K562 (cell line): ENCODE measurements around the gene ISG20. TPM values are rescaled to one million over a fixed set of nuclear protein-coding genes. Genes with fewer than 3 reads are reported as not detected.

Source experiments
- ATAC-seq: fragments of 200-7000 bp; cut with Tn5 transposase; 3 replicates; pipeline ENCODE4 v1.9.1; 2020; ENCODE audit warnings: moderate library complexity
- BruUV-seq: library from RNA; stranded (reverse); fragments of 400-500 nt; replicated peaks from 2 replicates; lab custom pipeline; 2021; lab: Mats Ljungman, UMichigan
- CTCF ChIA-PET: fragments of 300-600 bp; formaldehyde crosslinking; extraction: SDS; loops from one replicate; lab custom pipeline; 2021; ENCODE audit warnings: low intra/inter-chr PET ratio; lab: Yijun Ruan, JAX
- POLR2A ChIA-PET: fragments of 300-600, 350-650 bp; sonication (Branson Sonifier 250); formaldehyde crosslinking; extraction: SDS; loops from one replicate; lab custom pipeline; 2021; ENCODE audit warnings: antibody characterized with exemption, inconsistent platforms; lab: Yijun Ruan, JAX
- DNase-seq, 4 experiments: peaks; one replicate each; pipeline versions ENCODE4 v3.0.0 to v3.0.0-alpha.2; 2011 to 2018; ENCODE audit warnings: low spot score in 3 of 4, mixed read lengths in 3 of 4; ENCODE audit errors: extremely low read depth in 1 of 4
- FAIRE-seq: peaks from 2 replicates; lab custom pipeline; 2011; peaks lifted over from hg19 to GRCh38; lab: Jason Lieb, UNC
- H2AFZ ChIP-seq: 2 replicates; pipeline ENCODE4 v1.6.0; 2011; ENCODE audit warnings: low read depth, low read length, control low read depth, inconsistent platforms
- H3K27ac ChIP-seq: fragments of 200-600 bp; 3 replicates; pipeline ENCODE4 v1.8.0; 2011; ENCODE audit warnings: low read depth, mild to moderate bottlenecking, control low read depth, inconsistent platforms, low read length, moderate library complexity, mixed read lengths; ENCODE audit errors: extremely low read depth
- H3K27me3 ChIP-seq, 2 experiments: fragments of 300-600 bp in 1 of 2; 2 replicates in 1 of 2; 3 replicates in 1 of 2; pipeline versions ENCODE4 v1.6.0 to v1.8.0; 2011; ENCODE audit warnings: inconsistent platforms in 2 of 2, low read length in 2 of 2, mild to moderate bottlenecking in 1 of 2, mixed read lengths in 1 of 2, moderate library complexity in 1 of 2; ENCODE audit not compliant: control insufficient read depth in 2 of 2, insufficient read depth in 2 of 2
- H3K36me3 ChIP-seq: fragments of 300-600 bp; 3 replicates; pipeline ENCODE4 v1.8.0; 2011; ENCODE audit warnings: mild to moderate bottlenecking, low read length, inconsistent platforms; ENCODE audit not compliant: control insufficient read depth, insufficient read depth
- H3K4me1 ChIP-seq, 2 experiments: fragments of 200-600 bp in 1 of 2; replicated peaks in 1 of 2; 2 replicates in 1 of 2; 3 replicates in 1 of 2; pipeline versions ENCODE4 v1.5.1 to v1.8.0; 2011; ENCODE audit warnings: inconsistent platforms in 2 of 2, low read length in 2 of 2, mild to moderate bottlenecking in 1 of 2, mixed read lengths in 1 of 2, moderate library complexity in 1 of 2; ENCODE audit not compliant: control insufficient read depth in 2 of 2, insufficient read depth in 2 of 2
- H3K4me2 ChIP-seq: 2 replicates; pipeline ENCODE4 v1.6.1; 2011; ENCODE audit warnings: low read length, control low read depth, inconsistent platforms, mixed read lengths; ENCODE audit not compliant: insufficient read depth
- H3K4me3 ChIP-seq: fragments of 200-600 bp; sonication (generic), shearing (Covaris generic); 2 replicates; pipeline ENCODE4 v1.5.1; 2016; ENCODE audit warnings: control low read depth, inconsistent platforms
- H3K79me2 ChIP-seq: fragments of 200-600 bp; 3 replicates; pipeline ENCODE4 v1.8.0; 2011; ENCODE audit warnings: low read length, inconsistent platforms; ENCODE audit not compliant: control insufficient read depth, insufficient read depth
- H3K9ac ChIP-seq, 2 experiments: 2 replicates each; pipeline versions ENCODE4 v1.6.0 to v1.6.1; 2011; ENCODE audit warnings: low read depth in 2 of 2, low read length in 2 of 2, control low read depth in 1 of 2, inconsistent platforms in 1 of 2, mild to moderate bottlenecking in 1 of 2, mixed read lengths in 1 of 2; ENCODE audit not compliant: insufficient read depth in 1 of 2
- H3K9me1 ChIP-seq: one replicate; pipeline ENCODE4 v1.6.0; 2011; ENCODE audit warnings: inconsistent platforms, mild to moderate bottlenecking, low read length, moderate library complexity; ENCODE audit not compliant: control insufficient read depth, insufficient read depth
- H3K9me3 ChIP-seq: replicated peaks from 2 replicates; pipeline ENCODE4 v1.5.1; 2011; ENCODE audit warnings: low read depth, low read length, inconsistent platforms; ENCODE audit not compliant: control insufficient read depth, insufficient read depth
- H4K20me1 ChIP-seq: replicated peaks from 2 replicates; pipeline ENCODE4 v1.6.1; 2011; ENCODE audit warnings: low read length, inconsistent platforms, mixed read lengths; ENCODE audit not compliant: control insufficient read depth, insufficient read depth
- NR2C1 ChIP-seq, 2 experiments: fragments of 450-650 bp; IDR thresholded peaks; 2 replicates each; pipeline ENCODE4 v1.6.1; 2017; ENCODE audit warnings: mild to moderate bottlenecking in 2 of 2, antibody characterized with exemption in 1 of 2, inconsistent platforms in 1 of 2, missing compliant biosample characterization in 1 of 2, missing genetic modification characterization in 1 of 2
- PRMT5 ChIP-seq: sonication (generic); formaldehyde crosslinking; IDR thresholded peaks from 2 replicates; pipeline ENCODE4 v1.5.0; 2020; ENCODE audit warnings: missing genetic modification reagents
- RBM25 ChIP-seq: fragments of 200-400 bp; formaldehyde crosslinking; IDR thresholded peaks from 2 replicates; pipeline ENCODE4 v1.6.1; 2018; ENCODE audit warnings: low read length, low read depth, moderate library complexity; ENCODE audit not compliant: severe bottlenecking
- ZKSCAN8 ChIP-seq: fragments of 200-800 bp; sonication (Bioruptor generic); IDR thresholded peaks from 2 replicates; pipeline ENCODE4 v1.6.1; 2016; ENCODE audit warnings: missing genetic modification characterization, missing compliant biosample characterization
- WGBS: fragments of 100-300 bp; shearing (Covaris generic); methylation state at CpG from one replicate; pipeline ENCODE4 v1.1.6; 2016; ENCODE audit warnings: low coverage, mixed read lengths; ENCODE audit not compliant: insufficient coverage; ENCODE audit errors: missing lambda C conversion rate; 5-methylcytosine and 5-hydroxymethylcytosine counted together
- in situ Hi-C: fragments of 300-500 bp; cut with MboI; formaldehyde crosslinking; loops from 4 replicates; pipeline ENCODE4 v1.15.0; 2018; ENCODE audit warnings: inconsistent platforms, mixed read lengths
- intact Hi-C: fragments of 100-400 bp; cut with micrococcal nuclease; formaldehyde crosslinking; loops from 2 replicates; pipeline ENCODE4 v1.14.2; 2022
- polyA plus RNA-seq, 8 experiments: library from polyadenylated mRNA; depleted of rRNA in 4 of 8; stranded (reverse) in 5 of 8; unstranded in 3 of 8; fragments of >200 nt; fragmentation: Nextera tagmentation in 2 of 8; fragmentation: Illumina TruSeq in 1 of 8; extraction: Ambion mirVana in 2 of 8; extraction: Trizol in 1 of 8; gene quantifications; 2 replicates each; pipeline versions ENCODE4 v1.2.1 to v1.2.3, GENCODE V29; 2011 to 2014; ENCODE audit warnings: inconsistent platforms in 1 of 8, missing spikeins in 1 of 8
- total RNA-seq, 7 experiments: library from RNA; depleted of rRNA in 6 of 7; stranded (reverse); fragments of >200 nt in 6 of 7; fragmentation: Illumina TruSeq in 2 of 7; extraction: Trizol in 2 of 7; gene quantifications; 2 replicates each; pipeline versions ENCODE4 v1.2.1 to v1.2.3, GENCODE V29; 2011 to 2021; ENCODE audit warnings: low replicate concordance in 1 of 7
- TF ChIP-seq, protein P1 (sequence below): fragments of 250-450 bp; sonication (Bioruptor Pico); IDR thresholded peaks from 2 replicates; pipeline ENCODE4 v1.5.0; 2020; ENCODE audit warnings: mild to moderate bottlenecking
- TF ChIP-seq, protein P2 (sequence below): fragments of 450-650 bp; IDR thresholded peaks from 2 replicates; pipeline ENCODE4 v1.6.1; 2016; ENCODE audit warnings: mild to moderate bottlenecking, moderate library complexity

The ISG20 gene
- total and polyA plus RNA-seq, 9 of the 15 experiments (the other 6 are each of a cell fraction or from before 2014, with no cell fraction given): 0.06 to 2.1 (median 1.00) TPM

DNA sequence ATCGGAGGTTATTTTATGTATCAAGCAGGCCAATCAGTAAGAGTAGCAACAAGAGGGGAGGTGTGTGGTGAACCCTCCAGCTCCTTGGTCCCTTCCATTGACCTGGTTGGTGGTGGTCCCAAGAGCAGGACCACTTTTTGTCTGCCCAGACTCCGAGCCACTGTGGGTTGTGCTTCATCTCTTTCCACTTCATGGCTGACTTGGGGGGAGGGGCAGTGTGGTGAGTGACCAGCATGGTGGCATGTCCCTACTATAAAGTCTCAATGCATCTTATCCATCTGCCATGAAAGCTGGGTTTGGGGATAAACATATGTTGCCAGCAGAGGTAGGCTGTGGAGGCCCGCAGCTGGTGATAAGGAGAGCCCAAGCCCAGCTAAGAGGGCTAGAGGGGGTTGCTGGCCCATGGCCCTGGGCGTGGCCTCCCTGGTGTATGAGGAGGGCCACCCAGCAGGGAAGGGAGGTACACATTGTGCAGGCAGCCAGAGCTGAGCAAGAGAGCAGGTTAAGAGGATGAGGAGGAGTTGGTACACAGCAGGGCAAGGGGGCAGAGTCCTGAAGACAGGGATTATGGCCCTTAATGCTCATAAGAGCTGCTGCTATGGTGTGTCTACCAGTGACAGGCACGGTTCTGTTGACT is 10.7 kb upstream of the ISG20 start:
- Histone ChIP-seq H3K4me3 (no peak overlapping the region), H4K20me1 (peaks cover 41% of the 10 kb centered on the region), H3K36me3 (peaks cover 94% of the 10 kb centered on the region), H3K27ac (no peak overlapping the region), H3K4me1 (peaks cover 3 to 32% of the 10 kb centered on the region in 2 experiments; a peak in 4 of 5 replicates), H3K9me3 (no peaks in the 10 kb centered on the region), H3K27me3 (no peaks in the 10 kb centered on the region), H3K9me1 (no peaks in the 10 kb centered on the region), H2AFZ (no peak overlapping the region), H3K4me2 (no peak overlapping the region), H3K79me2 (peaks cover 53% of the 10 kb centered on the region), H3K9ac (peak overlapping the region in 1 of 2 experiments; percentile 12; a peak in 1 of 4 replicates)
- no TSS peak for BruUV-seq
- WGBS: 90% methylated on average over 5 of the region's 5 CpGs
- FAIRE-seq (no peak), DNase-seq (peak in 1 of 4 experiments; percentile 38), ATAC-seq (no peak)
- in situ Hi-C loops (no loop called here), intact Hi-C loops (no loop called here)
- POLR2A ChIA-PET: interaction anchor here (2.0 kb wide), 1 partner anchor 10 kb away, joined by 10 read pairs; the partner anchor contains the start of gene ISG20
- CTCF ChIA-PET: no interaction called here
- TF ChIP-seq, protein P1, sequence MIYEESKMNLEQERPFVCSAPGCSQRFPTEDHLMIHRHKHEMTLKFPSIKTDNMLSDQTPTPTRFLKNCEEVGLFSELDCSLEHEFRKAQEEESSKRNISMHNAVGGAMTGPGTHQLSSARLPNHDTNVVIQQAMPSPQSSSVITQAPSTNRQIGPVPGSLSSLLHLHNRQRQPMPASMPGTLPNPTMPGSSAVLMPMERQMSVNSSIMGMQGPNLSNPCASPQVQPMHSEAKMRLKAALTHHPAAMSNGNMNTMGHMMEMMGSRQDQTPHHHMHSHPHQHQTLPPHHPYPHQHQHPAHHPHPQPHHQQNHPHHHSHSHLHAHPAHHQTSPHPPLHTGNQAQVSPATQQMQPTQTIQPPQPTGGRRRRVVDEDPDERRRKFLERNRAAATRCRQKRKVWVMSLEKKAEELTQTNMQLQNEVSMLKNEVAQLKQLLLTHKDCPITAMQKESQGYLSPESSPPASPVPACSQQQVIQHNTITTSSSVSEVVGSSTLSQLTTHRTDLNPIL (CRISPR knock-in tag): no peak
- TF ChIP-seq RBM25 (no peak), ZKSCAN8 (no peak), NR2C1 (IDR thresholded peaks at IDR 0.05) (no peak), NR2C1 (tag; IDR thresholded peaks at IDR 0.05) (no peak), PRMT5 (no peak)
- TF ChIP-seq, protein P2, sequence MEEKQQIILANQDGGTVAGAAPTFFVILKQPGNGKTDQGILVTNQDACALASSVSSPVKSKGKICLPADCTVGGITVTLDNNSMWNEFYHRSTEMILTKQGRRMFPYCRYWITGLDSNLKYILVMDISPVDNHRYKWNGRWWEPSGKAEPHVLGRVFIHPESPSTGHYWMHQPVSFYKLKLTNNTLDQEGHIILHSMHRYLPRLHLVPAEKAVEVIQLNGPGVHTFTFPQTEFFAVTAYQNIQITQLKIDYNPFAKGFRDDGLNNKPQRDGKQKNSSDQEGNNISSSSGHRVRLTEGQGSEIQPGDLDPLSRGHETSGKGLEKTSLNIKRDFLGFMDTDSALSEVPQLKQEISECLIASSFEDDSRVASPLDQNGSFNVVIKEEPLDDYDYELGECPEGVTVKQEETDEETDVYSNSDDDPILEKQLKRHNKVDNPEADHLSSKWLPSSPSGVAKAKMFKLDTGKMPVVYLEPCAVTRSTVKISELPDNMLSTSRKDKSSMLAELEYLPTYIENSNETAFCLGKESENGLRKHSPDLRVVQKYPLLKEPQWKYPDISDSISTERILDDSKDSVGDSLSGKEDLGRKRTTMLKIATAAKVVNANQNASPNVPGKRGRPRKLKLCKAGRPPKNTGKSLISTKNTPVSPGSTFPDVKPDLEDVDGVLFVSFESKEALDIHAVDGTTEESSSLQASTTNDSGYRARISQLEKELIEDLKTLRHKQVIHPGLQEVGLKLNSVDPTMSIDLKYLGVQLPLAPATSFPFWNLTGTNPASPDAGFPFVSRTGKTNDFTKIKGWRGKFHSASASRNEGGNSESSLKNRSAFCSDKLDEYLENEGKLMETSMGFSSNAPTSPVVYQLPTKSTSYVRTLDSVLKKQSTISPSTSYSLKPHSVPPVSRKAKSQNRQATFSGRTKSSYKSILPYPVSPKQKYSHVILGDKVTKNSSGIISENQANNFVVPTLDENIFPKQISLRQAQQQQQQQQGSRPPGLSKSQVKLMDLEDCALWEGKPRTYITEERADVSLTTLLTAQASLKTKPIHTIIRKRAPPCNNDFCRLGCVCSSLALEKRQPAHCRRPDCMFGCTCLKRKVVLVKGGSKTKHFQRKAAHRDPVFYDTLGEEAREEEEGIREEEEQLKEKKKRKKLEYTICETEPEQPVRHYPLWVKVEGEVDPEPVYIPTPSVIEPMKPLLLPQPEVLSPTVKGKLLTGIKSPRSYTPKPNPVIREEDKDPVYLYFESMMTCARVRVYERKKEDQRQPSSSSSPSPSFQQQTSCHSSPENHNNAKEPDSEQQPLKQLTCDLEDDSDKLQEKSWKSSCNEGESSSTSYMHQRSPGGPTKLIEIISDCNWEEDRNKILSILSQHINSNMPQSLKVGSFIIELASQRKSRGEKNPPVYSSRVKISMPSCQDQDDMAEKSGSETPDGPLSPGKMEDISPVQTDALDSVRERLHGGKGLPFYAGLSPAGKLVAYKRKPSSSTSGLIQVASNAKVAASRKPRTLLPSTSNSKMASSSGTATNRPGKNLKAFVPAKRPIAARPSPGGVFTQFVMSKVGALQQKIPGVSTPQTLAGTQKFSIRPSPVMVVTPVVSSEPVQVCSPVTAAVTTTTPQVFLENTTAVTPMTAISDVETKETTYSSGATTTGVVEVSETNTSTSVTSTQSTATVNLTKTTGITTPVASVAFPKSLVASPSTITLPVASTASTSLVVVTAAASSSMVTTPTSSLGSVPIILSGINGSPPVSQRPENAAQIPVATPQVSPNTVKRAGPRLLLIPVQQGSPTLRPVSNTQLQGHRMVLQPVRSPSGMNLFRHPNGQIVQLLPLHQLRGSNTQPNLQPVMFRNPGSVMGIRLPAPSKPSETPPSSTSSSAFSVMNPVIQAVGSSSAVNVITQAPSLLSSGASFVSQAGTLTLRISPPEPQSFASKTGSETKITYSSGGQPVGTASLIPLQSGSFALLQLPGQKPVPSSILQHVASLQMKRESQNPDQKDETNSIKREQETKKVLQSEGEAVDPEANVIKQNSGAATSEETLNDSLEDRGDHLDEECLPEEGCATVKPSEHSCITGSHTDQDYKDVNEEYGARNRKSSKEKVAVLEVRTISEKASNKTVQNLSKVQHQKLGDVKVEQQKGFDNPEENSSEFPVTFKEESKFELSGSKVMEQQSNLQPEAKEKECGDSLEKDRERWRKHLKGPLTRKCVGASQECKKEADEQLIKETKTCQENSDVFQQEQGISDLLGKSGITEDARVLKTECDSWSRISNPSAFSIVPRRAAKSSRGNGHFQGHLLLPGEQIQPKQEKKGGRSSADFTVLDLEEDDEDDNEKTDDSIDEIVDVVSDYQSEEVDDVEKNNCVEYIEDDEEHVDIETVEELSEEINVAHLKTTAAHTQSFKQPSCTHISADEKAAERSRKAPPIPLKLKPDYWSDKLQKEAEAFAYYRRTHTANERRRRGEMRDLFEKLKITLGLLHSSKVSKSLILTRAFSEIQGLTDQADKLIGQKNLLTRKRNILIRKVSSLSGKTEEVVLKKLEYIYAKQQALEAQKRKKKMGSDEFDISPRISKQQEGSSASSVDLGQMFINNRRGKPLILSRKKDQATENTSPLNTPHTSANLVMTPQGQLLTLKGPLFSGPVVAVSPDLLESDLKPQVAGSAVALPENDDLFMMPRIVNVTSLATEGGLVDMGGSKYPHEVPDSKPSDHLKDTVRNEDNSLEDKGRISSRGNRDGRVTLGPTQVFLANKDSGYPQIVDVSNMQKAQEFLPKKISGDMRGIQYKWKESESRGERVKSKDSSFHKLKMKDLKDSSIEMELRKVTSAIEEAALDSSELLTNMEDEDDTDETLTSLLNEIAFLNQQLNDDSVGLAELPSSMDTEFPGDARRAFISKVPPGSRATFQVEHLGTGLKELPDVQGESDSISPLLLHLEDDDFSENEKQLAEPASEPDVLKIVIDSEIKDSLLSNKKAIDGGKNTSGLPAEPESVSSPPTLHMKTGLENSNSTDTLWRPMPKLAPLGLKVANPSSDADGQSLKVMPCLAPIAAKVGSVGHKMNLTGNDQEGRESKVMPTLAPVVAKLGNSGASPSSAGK: no peak
